ENCODE data around the gene ANKRD65.
"Not testable (repeated sequence)": the region's sequence is repeated elsewhere in the genome, so short reads cannot be mapped to it uniquely, and the experiment has no call there.

Gene ANKRD65

DNA sequence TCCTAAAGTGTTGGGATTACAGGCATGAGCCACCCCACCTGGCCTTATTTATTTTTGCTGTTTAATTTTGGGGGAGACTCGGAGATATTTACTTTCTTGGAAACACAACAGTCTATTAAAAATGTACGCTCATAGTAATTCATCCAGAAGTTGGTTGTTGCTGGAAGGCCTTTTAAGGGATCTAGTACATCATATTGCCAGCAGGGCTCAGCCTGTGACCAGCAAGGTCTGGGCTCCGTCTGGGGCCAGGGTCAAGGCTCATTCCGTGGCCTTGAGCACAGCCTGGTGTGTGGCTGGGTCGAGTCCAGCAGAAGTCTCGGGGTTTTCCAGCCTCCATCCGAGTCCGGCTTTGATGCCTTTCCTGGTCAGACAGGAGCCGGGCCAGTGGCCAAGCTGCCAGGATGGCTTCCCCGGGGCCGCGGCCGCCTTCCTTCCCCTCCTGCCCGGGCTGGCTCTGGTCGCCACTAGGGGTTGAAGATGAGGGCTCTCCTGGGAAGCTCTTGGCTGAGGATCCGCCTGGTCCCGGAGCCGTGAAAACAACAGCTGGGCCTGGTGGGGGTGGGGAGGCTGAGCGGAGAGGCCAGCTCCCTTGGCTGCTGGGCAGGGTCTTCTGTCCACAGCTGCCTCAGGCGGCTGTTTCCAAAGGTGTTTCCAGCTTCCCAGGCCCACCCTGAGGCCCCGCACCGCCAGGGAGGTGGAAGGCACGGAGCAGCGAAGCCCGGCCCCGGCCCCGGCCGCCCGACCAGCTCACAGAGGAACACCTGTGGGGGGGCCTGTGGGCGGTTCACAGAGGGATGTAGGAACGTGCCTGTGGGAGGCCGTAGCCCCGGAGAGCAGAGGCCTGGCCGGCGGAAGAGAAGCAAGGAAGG is 9.3 kb upstream of the ANKRD65 start:
- DNase-seq, result no peak

DNA sequence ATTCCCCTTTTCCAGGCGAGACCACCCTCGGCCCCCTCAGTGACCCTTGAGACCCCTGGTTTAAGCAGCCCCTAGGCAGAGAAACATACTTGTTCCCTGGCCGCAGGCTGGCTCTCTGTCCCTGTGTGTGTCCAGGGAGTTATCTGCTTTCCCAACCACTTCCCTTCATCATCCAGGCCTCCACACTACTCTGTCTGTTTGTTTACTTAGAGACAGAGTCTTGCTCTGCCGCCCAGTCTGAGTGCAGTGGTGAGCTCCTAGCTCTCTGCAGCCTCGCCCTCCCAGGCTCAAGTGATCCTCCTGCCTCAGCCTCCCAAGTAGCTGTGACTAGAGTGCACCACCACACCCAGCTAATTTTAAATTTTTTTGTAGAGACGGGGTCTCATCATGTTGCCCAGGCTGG is 8.6 kb upstream of the ANKRD65 start:
- DNase-seq, result no peak

GRCh38 chr1:1428967-1429366 is 7.9 kb upstream of the ANKRD65 start:
- not testable (repeated sequence) for DNase-seq

DNA sequence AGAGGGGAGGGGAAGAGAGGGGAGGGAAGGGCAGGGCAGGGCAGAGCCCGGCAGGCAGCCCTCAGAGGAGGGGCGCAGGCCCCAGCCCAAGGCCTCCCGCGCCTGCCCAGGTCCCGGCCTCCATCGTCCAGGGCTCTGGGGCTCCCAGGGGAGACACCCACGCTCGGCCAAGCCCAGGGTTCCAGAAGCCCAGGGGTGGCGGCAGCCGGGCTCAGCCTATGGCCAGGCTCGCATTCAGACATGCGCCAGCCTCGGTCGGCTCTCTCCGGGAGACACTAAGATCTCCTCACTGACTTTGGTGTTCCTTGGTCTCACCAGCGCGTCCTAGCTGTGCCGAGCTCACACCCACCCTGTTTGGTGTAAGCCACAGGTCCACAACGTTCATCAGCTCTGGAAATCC is 7.1 kb upstream of the ANKRD65 start:
- no peak for DNase-seq

DNA sequence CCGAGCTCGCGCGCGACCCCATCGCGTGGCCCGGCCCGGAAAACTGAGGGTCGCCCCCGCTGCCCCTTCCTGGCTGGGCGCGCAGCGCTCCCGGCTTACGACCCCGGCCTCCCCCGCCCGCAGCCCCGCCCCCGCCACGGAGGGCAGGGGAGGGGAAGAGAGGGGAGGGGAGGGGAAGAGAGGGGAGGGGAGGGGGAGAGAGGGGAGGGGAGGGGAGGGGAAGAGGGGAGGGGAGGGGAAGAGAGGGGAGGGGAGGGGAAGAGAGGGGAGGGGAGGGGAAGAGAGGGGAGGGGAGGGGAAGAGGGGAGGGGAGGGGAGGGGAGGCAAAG is 6.7 kb upstream of the ANKRD65 start:
- DNase-seq, result no peak

DNA sequence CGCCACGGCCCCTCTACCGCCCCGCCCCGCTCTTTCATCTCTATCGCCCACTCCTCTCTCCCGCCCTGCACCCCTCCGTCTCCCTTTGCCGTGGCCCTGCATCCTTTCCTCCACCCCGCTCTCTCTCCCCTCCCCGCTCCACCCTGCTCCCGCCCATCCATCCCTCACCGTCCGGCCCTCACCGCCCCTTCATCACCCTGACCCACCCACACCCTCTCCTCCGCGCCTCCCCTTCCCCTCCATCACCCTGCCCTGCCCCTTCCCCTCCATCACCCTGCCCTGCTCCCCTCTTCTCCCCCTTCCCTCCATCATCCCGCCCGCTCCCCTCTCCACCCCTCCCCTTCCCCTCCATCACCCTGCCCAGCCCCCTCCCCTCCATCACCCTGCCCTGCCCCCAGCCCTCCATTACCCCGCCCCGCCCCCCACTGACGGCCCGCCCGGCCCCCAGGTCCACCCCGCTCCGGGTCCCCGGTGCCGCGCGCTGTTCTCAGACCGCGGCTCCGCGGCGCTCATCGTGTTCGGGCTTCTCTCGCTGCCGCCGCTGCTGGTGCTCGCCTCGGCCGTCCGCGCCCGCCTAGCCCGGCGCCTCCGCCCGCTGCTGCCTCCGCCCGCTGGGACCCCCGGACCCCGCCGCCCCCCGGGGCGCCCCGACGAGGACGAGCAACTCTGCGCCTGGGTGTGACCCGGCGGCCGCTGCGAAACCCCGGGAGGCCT is 6.2 kb upstream of the ANKRD65 start:
- no peak for DNase-seq

DNA sequence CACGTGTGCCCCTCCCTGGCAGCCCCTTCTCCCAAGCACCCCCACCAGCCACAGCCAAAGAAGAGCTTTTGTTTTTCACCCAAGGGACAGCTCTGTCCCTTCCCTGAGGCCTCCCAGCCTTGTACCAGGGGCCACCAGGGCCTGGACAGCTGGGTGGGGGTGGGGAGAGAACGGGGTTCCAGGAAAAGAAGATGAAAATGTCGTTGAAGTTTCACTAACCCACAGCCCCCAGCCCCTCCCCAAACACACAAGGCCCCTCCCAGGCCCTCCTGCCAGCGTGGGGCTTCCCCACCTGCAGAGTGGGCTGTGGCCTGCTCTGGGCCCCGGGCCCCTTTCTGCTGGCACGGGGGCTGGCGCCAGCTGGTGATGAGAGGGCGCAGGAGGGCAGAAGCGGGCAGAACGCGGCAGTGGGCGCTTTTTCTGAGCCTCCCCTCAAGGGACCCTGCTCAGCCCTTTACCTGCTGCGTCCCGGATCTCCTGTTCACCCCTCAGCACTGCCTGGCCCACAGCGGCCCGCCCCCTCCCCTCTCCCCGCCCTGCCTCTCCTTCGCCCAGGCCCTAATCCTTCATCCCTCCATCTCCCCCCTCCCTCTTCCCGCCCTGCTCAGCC is 5.5 kb upstream of the ANKRD65 start:
- DNase-seq, result no peak

- no peak for DNase-seq
These were observed 4.8 kb upstream of the ANKRD65 start for GRCh38 chr1:1425753-1426495.

DNA sequence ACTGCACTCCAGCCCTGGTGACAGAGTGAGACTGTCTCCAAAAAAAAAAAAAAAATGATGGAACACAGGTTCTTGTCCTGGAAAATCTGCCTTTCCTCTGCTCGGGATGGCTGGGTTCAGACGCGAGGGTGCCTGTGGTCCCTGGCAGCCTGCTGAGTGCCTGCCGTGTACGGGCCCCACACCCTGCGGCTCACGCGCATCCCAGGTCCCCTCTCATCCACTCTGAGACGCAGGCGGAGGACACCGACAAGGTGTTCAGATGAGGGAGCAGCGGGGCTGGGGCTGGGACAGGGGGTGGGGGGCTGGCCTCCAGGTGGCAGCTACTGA is 4.3 kb upstream of the ANKRD65 start:
- no peak for DNase-seq

- no peak for DNase-seq
These were observed 3.6 kb upstream of the ANKRD65 start for GRCh38 chr1:1424707-1425106.

- DNase-seq, result no peak
These were observed 2.1 kb upstream of the ANKRD65 start for GRCh38 chr1:1423245-1423597.

- DNase-seq, result no peak
These were observed 1.6 kb upstream of the ANKRD65 start for GRCh38 chr1:1422465-1423244.

- no peak for DNase-seq
These were observed 910 bp upstream of the ANKRD65 start for GRCh38 chr1:1421907-1422464.

DNA sequence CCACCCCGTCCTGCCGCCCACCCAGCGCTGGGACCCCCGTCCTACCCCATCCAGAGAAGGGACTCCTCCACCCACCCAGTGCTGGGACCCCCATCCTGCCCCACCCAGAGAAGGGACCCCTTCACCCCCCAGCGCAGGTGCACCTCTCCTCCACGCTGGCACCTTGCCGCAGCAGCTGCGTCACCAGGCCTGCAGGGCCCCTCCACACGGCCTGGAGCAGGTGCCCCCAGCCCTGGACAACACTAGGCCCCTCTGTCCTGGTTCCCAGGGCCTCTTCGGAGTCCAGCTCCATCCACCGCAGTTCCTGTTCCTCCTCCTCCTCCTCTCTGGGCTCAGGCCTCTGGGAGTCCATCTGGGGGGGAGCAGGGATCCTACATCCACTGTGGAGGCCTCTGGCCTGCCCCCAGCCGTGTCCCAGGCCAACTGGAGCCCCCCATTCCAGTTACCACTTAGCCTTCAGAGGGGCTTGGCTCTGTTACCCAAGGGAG is 378 bp downstream of the ANKRD65 start:
- no peak for DNase-seq

- no peak for DNase-seq
These were observed 1.0 kb downstream of the ANKRD65 start for GRCh38 chr1:1419813-1420653.

- DNase-seq, result no peak
These were observed 1.7 kb downstream of the ANKRD65 start for GRCh38 chr1:1419363-1419812.

DNA sequence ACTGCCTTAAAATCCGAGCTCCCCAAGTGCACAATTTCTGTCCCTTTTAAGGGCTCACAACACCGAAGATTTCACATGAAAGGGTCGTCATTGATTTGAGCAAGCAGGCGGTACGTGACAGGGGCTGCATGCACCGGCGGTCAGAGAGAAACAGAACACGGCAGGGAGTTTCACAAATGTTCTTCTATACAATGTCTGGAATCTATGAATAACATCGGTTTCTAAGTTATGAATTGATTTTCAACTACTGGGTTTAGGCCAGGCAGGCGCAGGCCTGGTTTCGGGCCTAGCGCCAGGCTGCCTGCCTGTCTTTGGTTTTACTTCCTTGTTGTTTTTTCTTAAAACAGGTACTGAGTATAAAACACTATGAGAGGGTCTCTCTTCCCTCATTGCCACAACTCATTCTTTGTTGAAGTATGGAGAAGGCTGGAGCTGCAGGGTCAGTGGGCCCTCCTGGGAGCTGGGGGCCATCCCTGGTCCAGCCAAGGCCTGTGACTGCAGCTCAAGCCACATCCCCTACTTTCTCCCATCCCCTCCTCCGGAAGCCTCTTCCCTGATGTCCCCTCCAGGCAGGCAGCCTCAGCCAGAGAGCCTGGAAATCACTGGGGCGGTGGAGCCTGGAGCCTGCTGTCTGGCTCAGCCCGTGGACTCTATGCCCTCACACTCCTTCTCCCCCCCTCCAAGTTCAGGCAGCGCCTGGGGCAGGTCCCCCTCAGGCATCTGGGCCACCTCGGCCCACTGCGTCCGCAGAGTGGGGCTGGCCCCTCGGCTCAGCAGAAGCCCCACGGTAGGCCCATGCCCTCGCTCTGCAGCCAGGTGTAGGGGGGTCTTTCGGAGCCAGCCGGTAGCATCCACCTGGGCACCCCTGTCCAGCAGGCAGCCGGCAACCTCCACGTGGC is 2.4 kb downstream of the ANKRD65 start:
- DNase-seq, result no peak

DNA sequence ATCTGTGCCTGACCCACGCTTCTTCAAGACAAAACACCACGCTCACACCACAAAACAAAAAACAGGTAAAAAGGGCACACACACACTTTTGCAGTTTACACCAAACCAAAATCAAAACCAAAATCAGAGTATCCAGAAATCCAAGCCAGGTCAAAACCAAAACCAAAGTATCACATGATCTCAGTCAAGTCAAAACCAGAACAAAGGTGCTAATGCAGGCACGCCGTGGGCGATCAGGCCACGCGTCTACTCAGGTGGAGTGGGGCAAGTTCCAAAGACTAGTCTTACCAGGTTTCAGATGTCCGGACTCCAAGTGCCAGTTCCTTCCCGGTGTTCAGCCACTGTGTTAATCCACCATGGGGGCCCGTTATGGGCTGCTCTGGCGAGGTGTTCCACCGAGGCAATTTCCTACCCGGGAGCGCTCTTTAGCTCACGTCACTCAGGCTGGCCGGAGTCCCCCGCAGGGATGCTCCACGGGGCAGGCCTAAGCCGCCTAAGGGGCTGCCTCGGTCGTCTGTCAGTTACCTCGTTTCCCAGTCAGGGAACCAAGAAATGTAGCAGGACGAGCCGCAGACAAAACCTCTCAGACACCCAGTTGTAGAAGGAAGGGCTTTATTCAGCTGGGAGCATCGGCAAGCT is 3.1 kb downstream of the ANKRD65 start:
- DNase-seq, result not testable (repeated sequence)

DNA sequence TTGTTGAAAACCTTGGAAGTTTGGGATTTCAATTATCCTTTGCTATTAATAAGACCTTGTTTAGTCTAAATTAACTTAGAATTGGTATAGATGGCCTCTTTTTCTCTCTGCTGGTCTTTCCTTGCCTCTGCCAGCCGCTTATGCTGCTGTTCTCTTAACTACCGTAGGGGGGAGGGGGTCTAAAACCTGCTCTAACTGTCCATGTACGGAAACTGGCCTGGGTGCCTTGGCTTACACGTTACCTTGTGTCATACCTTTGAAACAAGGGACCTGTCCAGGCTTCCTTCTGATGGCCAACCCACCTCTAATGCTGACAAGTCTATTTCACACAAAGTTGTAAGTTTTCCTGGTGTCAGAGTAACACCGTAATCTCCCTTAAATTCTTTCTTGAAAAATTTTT is 3.7 kb downstream of the ANKRD65 start:
- not testable (repeated sequence) for DNase-seq

- DNase-seq, result no peak
These were observed 5.3 kb downstream of the ANKRD65 start for GRCh38 chr1:1415751-1416150.
